Stimulated activated CD4-positive, alpha-beta T cell treated with anti-CD3 and anti-CD28 coated beads, Interleukin-2, amount 100 ng/mL, for 4 hours (primary cell): ENCODE measurements around the gene TSFM.

Experiments used
- DNase-seq: peaks from one replicate; pipeline ENCODE4 v3.0.0-alpha.2; 2020; ENCODE audit warnings: low read depth

The TSFM gene

GRCh38 chr12:57834086-57834876 lies 51.7 kb downstream of the TSFM start:
- DNase-seq: no peak

GRCh38 chr12:57835366-57836288 lies 53.0 kb downstream of the TSFM start:
- DNase-seq: no peak

GRCh38 chr12:57836442-57837375 lies 54.1 kb downstream of the TSFM start:
- no peak for DNase-seq

GRCh38 chr12:57837864-57838562 lies 55.4 kb downstream of the TSFM start:
- DNase-seq: no peak

- no peak for DNase-seq
Measured at GRCh38 chr12:57838594-57839302, 56.2 kb downstream of the TSFM start.

GRCh38 chr12:57839996-57840395 lies 57.4 kb downstream of the TSFM start:
- DNase-seq: no peak

- no peak for DNase-seq
Measured at GRCh38 chr12:57840726-57841125, 58.1 kb downstream of the TSFM start.

- no peak for DNase-seq
Measured at GRCh38 chr12:57841445-57841844, 58.9 kb downstream of the TSFM start.

GRCh38 chr12:57842342-57843294 lies 60.0 kb downstream of the TSFM start:
- no peak for DNase-seq

- DNase-seq: no peak
Measured at GRCh38 chr12:57844709-57845477, 62.3 kb downstream of the TSFM start.

GRCh38 chr12:57845478-57846284 lies 63.1 kb downstream of the TSFM start:
- peak; percentile 41 for DNase-seq

- no peak for DNase-seq
Measured at GRCh38 chr12:57846285-57846576, 63.6 kb downstream of the TSFM start.

GRCh38 chr12:57846577-57847319 lies 64.2 kb downstream of the TSFM start, which contains the start of gene CTDSP2:
TSS of gene CTDSP2 (minus strand) at chr12:57846729. CDS start at chr12:57846435, 294 bp downstream.
- DNase-seq: peak; percentile 82
